Measurements from ENCODE around the gene ACY1.
A peak's percentile ranks its signal among the peaks of the same experiment; 100 is the strongest.

DNA sequence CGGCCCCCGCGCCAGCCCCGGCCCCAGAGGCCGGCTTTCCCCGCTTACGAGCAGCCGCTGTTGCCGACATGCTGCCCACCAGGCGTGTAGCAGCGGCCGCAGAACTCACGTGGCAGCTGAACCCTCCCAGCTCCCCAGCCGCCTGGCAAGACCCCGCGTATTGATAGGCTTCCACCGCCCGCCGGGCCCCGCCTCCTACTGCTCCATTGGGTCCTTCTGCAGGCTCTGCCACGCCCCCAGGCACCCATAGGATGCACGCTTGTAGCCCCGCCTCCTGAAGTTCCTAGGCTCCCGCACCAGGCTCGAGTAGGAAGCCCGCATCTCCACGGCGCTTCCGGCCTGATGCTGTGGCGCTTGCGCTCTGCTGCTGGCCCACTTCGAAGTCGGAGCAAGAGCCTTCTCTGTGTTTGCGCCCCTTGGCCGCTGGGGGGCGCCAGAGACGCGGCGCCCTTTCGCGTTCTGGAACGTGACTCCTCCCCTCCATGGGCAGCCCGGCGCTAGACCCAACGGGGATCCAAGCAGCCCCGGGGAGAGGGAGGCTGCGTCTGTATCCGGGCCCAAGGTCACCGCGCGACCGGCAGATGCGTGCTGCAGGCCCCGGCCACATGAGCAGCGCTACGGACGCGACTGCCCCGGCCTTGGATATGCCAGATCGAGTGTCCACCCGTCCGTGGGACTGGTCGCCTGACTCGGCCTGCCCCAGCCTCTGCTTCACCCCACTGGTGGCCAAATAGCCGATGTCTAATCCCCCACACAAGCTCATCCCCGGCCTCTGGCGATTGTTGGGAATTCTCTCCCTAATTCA is 41.3 kb upstream of the ACY1 start, which contains the start of the genes PARP3 and RRP9:
- TF ChIP-seq, protein P1, sequence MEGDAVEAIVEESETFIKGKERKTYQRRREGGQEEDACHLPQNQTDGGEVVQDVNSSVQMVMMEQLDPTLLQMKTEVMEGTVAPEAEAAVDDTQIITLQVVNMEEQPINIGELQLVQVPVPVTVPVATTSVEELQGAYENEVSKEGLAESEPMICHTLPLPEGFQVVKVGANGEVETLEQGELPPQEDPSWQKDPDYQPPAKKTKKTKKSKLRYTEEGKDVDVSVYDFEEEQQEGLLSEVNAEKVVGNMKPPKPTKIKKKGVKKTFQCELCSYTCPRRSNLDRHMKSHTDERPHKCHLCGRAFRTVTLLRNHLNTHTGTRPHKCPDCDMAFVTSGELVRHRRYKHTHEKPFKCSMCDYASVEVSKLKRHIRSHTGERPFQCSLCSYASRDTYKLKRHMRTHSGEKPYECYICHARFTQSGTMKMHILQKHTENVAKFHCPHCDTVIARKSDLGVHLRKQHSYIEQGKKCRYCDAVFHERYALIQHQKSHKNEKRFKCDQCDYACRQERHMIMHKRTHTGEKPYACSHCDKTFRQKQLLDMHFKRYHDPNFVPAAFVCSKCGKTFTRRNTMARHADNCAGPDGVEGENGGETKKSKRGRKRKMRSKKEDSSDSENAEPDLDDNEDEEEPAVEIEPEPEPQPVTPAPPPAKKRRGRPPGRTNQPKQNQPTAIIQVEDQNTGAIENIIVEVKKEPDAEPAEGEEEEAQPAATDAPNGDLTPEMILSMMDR (IDR thresholded peaks at IDR 0.05): peak; percentile 99
- TF ChIP-seq ZFX (IDR thresholded peaks at IDR 0.05; ENCODE audit: borderline replicate concordance): no peak

Data from 22Rv1 (cell line).